Spleen (tissue), 11 donors: ENCODE measurements around the gene NUTF2. TPM values are rescaled to one million over a fixed set of nuclear protein-coding genes. Genes with fewer than 3 reads are reported as not detected.

Experiments
- DNase-seq: peaks from one replicate; pipeline ENCODE4 v3.0.0-alpha.2; 2020
- H3K27ac ChIP-seq, 8 donors: fragments of 200-600 bp; sonication (generic) in 7 of 8; 1 replicate in 4 of 8; 2 replicates in 4 of 8; pipeline versions ENCODE4 v1.5.0 to v1.8.0; 2016 to 2021; ENCODE audit warnings: inconsistent platforms in 4 of 8, mild to moderate bottlenecking in 4 of 8, moderate library complexity in 1 of 8
- H3K27me3 ChIP-seq, 7 donors: fragments of 200-600 bp; sonication (generic) in 6 of 7; replicated peaks in 1 of 7; 1 replicate in 4 of 7; 2 replicates in 3 of 7; pipeline versions ENCODE4 v1.5.0 to v1.8.0; 2016 to 2021; ENCODE audit warnings: inconsistent platforms in 3 of 7, mild to moderate bottlenecking in 1 of 7
- H3K36me3 ChIP-seq, 6 donors: fragments of 200-600 bp; sonication (generic) in 5 of 6; 1 replicate in 4 of 6; 2 replicates in 2 of 6; pipeline versions ENCODE4 v1.5.0 to v1.8.0; 2016 to 2021; ENCODE audit warnings: inconsistent platforms in 2 of 6
- H3K4me1 ChIP-seq, 6 donors: fragments of 200-600 bp; sonication (generic) in 5 of 6; 1 replicate in 3 of 6; 2 replicates in 3 of 6; pipeline versions ENCODE4 v1.5.0 to v1.8.0; 2016 to 2021; ENCODE audit warnings: inconsistent platforms in 3 of 6
- H3K4me3 ChIP-seq, 8 donors: fragments of 200-600 bp; sonication (generic) in 7 of 8; 1 replicate in 4 of 8; 2 replicates in 4 of 8; pipeline versions ENCODE4 v1.5.0 to v1.8.0; 2016 to 2021; ENCODE audit warnings: inconsistent platforms in 4 of 8, mild to moderate bottlenecking in 4 of 8, moderate library complexity in 2 of 8
- H3K9me3 ChIP-seq, 8 donors: fragments of 200-600 bp; sonication (generic) in 7 of 8; 1 replicate in 4 of 8; 2 replicates in 4 of 8; pipeline versions ENCODE4 v1.5.0 to v1.8.0; 2016 to 2021; ENCODE audit warnings: inconsistent platforms in 4 of 8
- POLR2A ChIP-seq, 3 donors: fragments of 450-650 bp; IDR thresholded peaks; one replicate each; pipeline ENCODE4 v1.5.1; 2017; ENCODE audit warnings: antibody characterized with exemption in 3 of 3, mild to moderate bottlenecking in 1 of 3
- POLR2AphosphoS5 ChIP-seq, 3 donors: sonication (generic); formaldehyde crosslinking; IDR thresholded peaks; one replicate each; pipeline ENCODE4 v1.5.1; 2017; ENCODE audit warnings: antibody characterized with exemption in 3 of 3
- WGBS, 5 donors: extraction: QIAGEN DNeasy Blood & Tissue Kit in 3 of 5; methylation state at CpG; one replicate each; pipeline versions ENCODE4 v1.1.5 to v1.1.7; 2013 to 2018; 5-methylcytosine and 5-hydroxymethylcytosine counted together
- intact Hi-C: fragments of 100-400 bp; cut with DNase I; formaldehyde crosslinking; loops from one replicate; pipeline ENCODE4 v1.15.0; 2023; ENCODE audit warnings: low total_unique reads
- polyA plus RNA-seq, 3 donors: library from polyadenylated mRNA; stranded (reverse); fragments of 200-250 nt; gene quantifications; one replicate each; pipeline ENCODE4 v1.2.1, GENCODE V29; 2013
- small RNA-seq, 4 donors: library from RNA; depleted of rRNA; stranded (forward); fragments of <200 nt; gene quantifications; one replicate each; pipeline ENCODE3, GENCODE V24; 2016
- total RNA-seq, 7 donors: library from RNA; depleted of rRNA in 3 of 7; stranded (reverse); fragments of >200 nt in 3 of 7; fragmentation: NEBNext Ultra II Directional in 4 of 7; extraction: Animal tissue kit (Norgen Biotek cat#: 25700) in 4 of 7; gene quantifications; one replicate each; pipeline versions ENCODE4 v1.1.0 to v1.2.1, GENCODE V29; 2016 to 2021
- TF ChIP-seq, protein P1 (sequence below), 11 experiments: fragments of 200-600 bp in 7 of 11; fragments of 450-650 bp in 4 of 11; sonication (generic) in 4 of 11; IDR thresholded peaks in 8 of 11; conservative IDR thresholded peaks in 3 of 11; 1 replicate in 7 of 11; 2 replicates in 4 of 11; pipeline versions ENCODE4 v1.4.0 to v1.8.0; 2016 to 2021; ENCODE audit warnings: antibody characterized with exemption in 11 of 11, inconsistent platforms in 4 of 11, mild to moderate bottlenecking in 1 of 11
- donor health status: healthy with polysubstance abuse.
- donor health status: DM: no; HTN: no; CAD: no; lungs with moderate emphysema.
- donor health status: DM: no; HTN: no; CAD: no.
- donor health status: Bipolar disorder and iron deficiency.
- donor health status: healthy.
- donor health status: DM: no; HTN: no; CAD: no.
- donor health status: DM: yes; HTN: yes; CAD: no.

The NUTF2 gene
- total and polyA plus RNA-seq, 10 donors, result 38.8 to 116 (median 52.6) TPM

DNA sequence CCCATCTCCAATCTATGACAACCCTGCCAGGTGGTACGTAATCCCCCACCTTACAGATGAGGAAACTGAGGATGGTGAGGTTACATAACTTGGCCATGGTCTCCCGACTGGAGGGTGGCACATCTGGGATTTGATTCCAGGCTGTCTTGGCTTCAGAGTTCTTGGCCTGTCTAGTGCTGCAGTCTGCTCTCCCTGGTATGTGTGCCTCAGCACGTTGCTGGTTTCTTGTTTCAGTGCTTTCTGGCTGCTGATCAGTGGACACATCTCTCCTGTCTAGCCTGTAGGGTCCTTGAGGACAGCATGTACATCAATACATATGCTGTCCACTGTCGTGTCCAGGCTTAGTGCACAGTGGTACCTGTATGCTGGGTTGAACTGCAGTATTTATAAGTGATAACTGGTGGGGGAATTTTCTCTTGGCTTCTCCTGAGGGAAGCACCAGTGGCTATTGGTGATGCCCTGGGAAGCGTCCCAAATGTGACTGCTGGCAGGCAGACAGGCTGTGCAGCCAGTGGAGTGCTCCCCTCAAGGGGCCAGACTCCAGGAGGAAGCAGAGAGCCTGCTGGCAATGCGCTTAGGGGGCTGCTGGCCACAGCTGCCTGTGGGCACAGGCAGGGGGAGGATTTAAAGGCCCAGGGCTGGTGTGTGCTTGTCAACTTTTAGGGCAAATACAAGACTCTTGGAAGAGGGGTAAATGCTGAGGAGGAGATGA is 70.6 kb downstream of the NUTF2 start:
- intact Hi-C loops, result no loop called here
- TF ChIP-seq POLR2A (IDR thresholded peaks at IDR 0.05), result no peak
- TF ChIP-seq, protein P1, sequence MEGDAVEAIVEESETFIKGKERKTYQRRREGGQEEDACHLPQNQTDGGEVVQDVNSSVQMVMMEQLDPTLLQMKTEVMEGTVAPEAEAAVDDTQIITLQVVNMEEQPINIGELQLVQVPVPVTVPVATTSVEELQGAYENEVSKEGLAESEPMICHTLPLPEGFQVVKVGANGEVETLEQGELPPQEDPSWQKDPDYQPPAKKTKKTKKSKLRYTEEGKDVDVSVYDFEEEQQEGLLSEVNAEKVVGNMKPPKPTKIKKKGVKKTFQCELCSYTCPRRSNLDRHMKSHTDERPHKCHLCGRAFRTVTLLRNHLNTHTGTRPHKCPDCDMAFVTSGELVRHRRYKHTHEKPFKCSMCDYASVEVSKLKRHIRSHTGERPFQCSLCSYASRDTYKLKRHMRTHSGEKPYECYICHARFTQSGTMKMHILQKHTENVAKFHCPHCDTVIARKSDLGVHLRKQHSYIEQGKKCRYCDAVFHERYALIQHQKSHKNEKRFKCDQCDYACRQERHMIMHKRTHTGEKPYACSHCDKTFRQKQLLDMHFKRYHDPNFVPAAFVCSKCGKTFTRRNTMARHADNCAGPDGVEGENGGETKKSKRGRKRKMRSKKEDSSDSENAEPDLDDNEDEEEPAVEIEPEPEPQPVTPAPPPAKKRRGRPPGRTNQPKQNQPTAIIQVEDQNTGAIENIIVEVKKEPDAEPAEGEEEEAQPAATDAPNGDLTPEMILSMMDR (IDR thresholded peaks at IDR 0.05 in 8 of 11, conservative IDR thresholded peaks at IDR 0.05 in 3 of 11), result no peak
- TF ChIP-seq POLR2AphosphoS5 (IDR thresholded peaks at IDR 0.05), result no peak
- Histone ChIP-seq H3K4me3 (no peak overlapping the region), H3K9me3 (no peaks in the 10 kb centered on the region), H3K27me3 (no peaks in the 10 kb centered on the region), H3K36me3 (peaks cover 0 to 98% (median 11%) of the 10 kb centered on the region in 6 donors), H3K27ac (no peak overlapping the region), H3K4me1 (peaks cover 0 to 27% (median 8%) of the 10 kb centered on the region in 6 donors)
- DNase-seq, result no peak
- 79 to 91% (median 81%) methylated on average over 5 to 6 of the region's 6 CpGs for WGBS, 5 donors

DNA sequence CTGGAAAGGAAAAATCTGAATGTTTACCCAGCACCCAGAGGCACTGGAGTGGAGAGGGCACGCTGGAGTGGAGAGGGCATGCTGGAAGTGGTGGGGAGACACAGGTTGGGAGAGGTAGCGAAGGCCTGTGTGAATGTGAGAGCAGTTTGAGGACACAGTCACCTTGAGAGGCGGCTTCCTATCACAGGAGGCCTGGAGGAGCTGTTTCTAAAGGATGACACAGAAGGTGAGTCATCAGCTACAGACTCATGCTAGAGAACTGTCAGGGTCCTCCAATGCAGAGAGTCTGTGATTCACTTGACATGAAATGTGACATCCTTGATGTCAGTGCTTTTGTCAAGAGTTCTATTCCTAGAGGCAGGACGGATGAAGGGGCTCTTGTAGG is 71.1 kb downstream of the NUTF2 start:
- intact Hi-C loops, result no loop called here
- Histone ChIP-seq H3K4me1 (peaks cover 0 to 27% (median 8%) of the 10 kb centered on the region in 6 donors), H3K4me3 (no peak overlapping the region), H3K27me3 (no peaks in the 10 kb centered on the region), H3K27ac (no peak overlapping the region), H3K36me3 (peaks cover 0 to 98% (median 11%) of the 10 kb centered on the region in 6 donors), H3K9me3 (no peaks in the 10 kb centered on the region)
- DNase-seq, result no peak
- 82 to 93% (median 90%) methylated on average over 4 of the region's 4 CpGs for WGBS, 5 donors
- TF ChIP-seq POLR2AphosphoS5 (IDR thresholded peaks at IDR 0.05) (no peak), POLR2A (IDR thresholded peaks at IDR 0.05) (no peak)
- TF ChIP-seq, protein P1 (IDR thresholded peaks at IDR 0.05 in 8 of 11, conservative IDR thresholded peaks at IDR 0.05 in 3 of 11), result no peak

GRCh38 chr16:67919622-67920221 is 73.0 kb downstream of the NUTF2 start:
- no peak for DNase-seq
- Histone ChIP-seq H3K9me3 (no peaks in the 10 kb centered on the region), H3K36me3 (peaks cover 0 to 98% (median 12%) of the 10 kb centered on the region in 6 donors), H3K4me3 (no peak overlapping the region), H3K27ac (no peak overlapping the region), H3K27me3 (no peaks in the 10 kb centered on the region), H3K4me1 (peaks cover 0 to 34% (median 11%) of the 10 kb centered on the region in 6 donors)
- TF ChIP-seq, protein P1 (IDR thresholded peaks at IDR 0.05 in 8 of 11, conservative IDR thresholded peaks at IDR 0.05 in 3 of 11), result no peak
- no peak for TF ChIP-seq POLR2AphosphoS5 (IDR thresholded peaks at IDR 0.05)
- TF ChIP-seq POLR2A (IDR thresholded peaks at IDR 0.05), result no peak
- intact Hi-C loops, result loop anchor here (10.0 kb wide), 1 partner anchor 245 kb away; no protein-coding TSS in a partner anchor
- 81 to 95% (median 88%) methylated on average over 6 of the region's 6 CpGs for WGBS, 5 donors

Small RNA genes lying within 50 kb of the gene (small RNA-seq; reads per million reads assigned to genes)
- gene AC040162.2 (0 reads per million in 4 donors), gene NRN1L (0 reads per million in 4 donors)

Other genes with a start within 250 kb of the NUTF2 start
- 10 to 100 TPM; 30.0 to 66.7 (median 50.6) TPM for gene CARMIL2, start 201.8 kb upstream of the NUTF2 start, total RNA-seq
- gene CARMIL2, start 201.8 kb upstream of the NUTF2 start, polyA plus RNA-seq, result 10 to 100 TPM; 48.1 to 92.3 (median 80.1) TPM
- 10 to 100 TPM; 18.1 to 31.7 (median 24.4) TPM for gene ACD, start 186.7 kb upstream of the NUTF2 start, total RNA-seq
- 10 to 100 TPM; 16.9 to 25.2 (median 18.1) TPM for gene ACD, start 186.7 kb upstream of the NUTF2 start, polyA plus RNA-seq
- gene PARD6A, start 186.0 kb upstream of the NUTF2 start, total RNA-seq, result 10 to 100 TPM in 1 of 7 donors, 1 to 10 TPM in 6; 3.3 to 13.8 (median 5.5) TPM
- gene PARD6A, start 186.0 kb upstream of the NUTF2 start, polyA plus RNA-seq, result 10 to 100 TPM in 1 of 3 donors, 1 to 10 TPM in 2; 5.4 to 10.2 (median 8.2) TPM
- gene ENKD1, start 180.2 kb upstream of the NUTF2 start, total RNA-seq, result 10 to 100 TPM in 5 of 7 donors, 1 to 10 TPM in 2; 9.2 to 18.4 (median 11.4) TPM
- gene ENKD1, start 180.2 kb upstream of the NUTF2 start, polyA plus RNA-seq, result 10 to 100 TPM; 13.0 to 21.6 (median 18.7) TPM
- 10 to 100 TPM in 2 of 7 donors, 1 to 10 TPM in 5; 5.2 to 17.3 (median 7.9) TPM for gene C16orf86, start 180.1 kb upstream of the NUTF2 start, total RNA-seq
- gene C16orf86, start 180.1 kb upstream of the NUTF2 start, polyA plus RNA-seq, result 10 to 100 TPM in 2 of 3 donors, 1 to 10 TPM in 1; 8.9 to 11.1 (median 11.0) TPM
- gene GFOD2, start 127.6 kb upstream of the NUTF2 start, total RNA-seq, result 10 to 100 TPM; 34.6 to 45.6 (median 41.1) TPM
- gene GFOD2, start 127.6 kb upstream of the NUTF2 start, polyA plus RNA-seq, result 10 to 100 TPM; 10.4 to 21.4 (median 11.6) TPM
- gene RANBP10, start 40.4 kb upstream of the NUTF2 start, total RNA-seq, result 10 to 100 TPM; 19.7 to 38.6 (median 25.9) TPM
- 10 to 100 TPM in 1 of 3 donors, 1 to 10 TPM in 2; 6.6 to 10.7 (median 8.1) TPM for gene RANBP10, start 40.4 kb upstream of the NUTF2 start, polyA plus RNA-seq
- 1 to 10 TPM in 1 of 7 donors, under 1 TPM in 6; 0.44 to 2.7 (median 0.80) TPM for gene TSNAXIP1, start 40.0 kb upstream of the NUTF2 start, total RNA-seq
- 1 to 10 TPM; 1.0 to 2.3 (median 1.9) TPM for gene TSNAXIP1, start 40.0 kb upstream of the NUTF2 start, polyA plus RNA-seq
- 10 to 100 TPM; 23.5 to 80.7 (median 35.7) TPM for gene THAP11, start 4.6 kb upstream of the NUTF2 start, total RNA-seq
- gene THAP11, start 4.6 kb upstream of the NUTF2 start, polyA plus RNA-seq, result 10 to 100 TPM; 19.9 to 31.7 (median 24.3) TPM
- 10 to 100 TPM; 43.2 to 82.9 (median 50.8) TPM for gene CENPT, start 760 bp downstream of the NUTF2 start, total RNA-seq
- 100 to 1,000 TPM in 1 of 3 donors, 10 to 100 TPM in 2; 47.2 to 101 (median 91.3) TPM for gene CENPT, start 760 bp downstream of the NUTF2 start, polyA plus RNA-seq
- 10 to 100 TPM; 51.7 to 71.3 (median 63.2) TPM for gene EDC4, start 26.1 kb downstream of the NUTF2 start, total RNA-seq
- 10 to 100 TPM; 27.6 to 45.0 (median 39.6) TPM for gene EDC4, start 26.1 kb downstream of the NUTF2 start, polyA plus RNA-seq
- 1 to 10 TPM in 3 of 7 donors, under 1 TPM in 2, not detected in 2; 0.60 to 6.2 (median 1.2) TPM for gene NRN1L, start 38.0 kb downstream of the NUTF2 start, total RNA-seq
- gene NRN1L, start 38.0 kb downstream of the NUTF2 start, polyA plus RNA-seq, result 1 to 10 TPM; 2.5 to 4.4 (median 3.4) TPM
- gene PSKH1, start 46.3 kb downstream of the NUTF2 start, total RNA-seq, result 10 to 100 TPM; 13.0 to 31.3 (median 26.0) TPM
- 10 to 100 TPM in 1 of 3 donors, 1 to 10 TPM in 2; 5.0 to 16.2 (median 6.8) TPM for gene PSKH1, start 46.3 kb downstream of the NUTF2 start, polyA plus RNA-seq
- 1 to 10 TPM; 2.0 to 8.5 (median 4.6) TPM for gene CTRL, start 84.9 kb downstream of the NUTF2 start, total RNA-seq
- 10 to 100 TPM in 1 of 3 donors, 1 to 10 TPM in 2; 2.7 to 10.3 (median 4.8) TPM for gene CTRL, start 84.9 kb downstream of the NUTF2 start, polyA plus RNA-seq
- gene PSMB10, start 89.9 kb downstream of the NUTF2 start, total RNA-seq, result 100 to 1,000 TPM in 6 of 7 donors, 10 to 100 TPM in 1; 80.3 to 152 (median 128) TPM
- 100 to 1,000 TPM; 207 to 236 (median 236) TPM for gene PSMB10, start 89.9 kb downstream of the NUTF2 start, polyA plus RNA-seq
- 10 to 100 TPM in 5 of 7 donors, 1 to 10 TPM in 2; 5.2 to 28.5 (median 13.7) TPM for gene LCAT, start 97.2 kb downstream of the NUTF2 start, total RNA-seq
- gene LCAT, start 97.2 kb downstream of the NUTF2 start, polyA plus RNA-seq, result 10 to 100 TPM in 2 of 3 donors, 1 to 10 TPM in 1; 8.5 to 51.6 (median 40.2) TPM
- gene SLC12A4, start 121.7 kb downstream of the NUTF2 start, total RNA-seq, result 10 to 100 TPM; 23.1 to 68.5 (median 38.6) TPM
- 10 to 100 TPM in 1 of 3 donors, 1 to 10 TPM in 2; 4.6 to 27.4 (median 8.9) TPM for gene SLC12A4, start 121.7 kb downstream of the NUTF2 start, polyA plus RNA-seq
- 1 to 10 TPM in 4 of 7 donors, under 1 TPM in 3; 0.57 to 2.2 (median 1.4) TPM for gene DPEP3, start 133.6 kb downstream of the NUTF2 start, total RNA-seq
- under 1 TPM; 0.26 to 0.49 (median 0.43) TPM for gene DPEP3, start 133.6 kb downstream of the NUTF2 start, polyA plus RNA-seq
- gene DPEP2, start 152.6 kb downstream of the NUTF2 start, total RNA-seq, result 10 to 100 TPM; 18.6 to 79.6 (median 30.4) TPM
- gene DPEP2, start 152.6 kb downstream of the NUTF2 start, polyA plus RNA-seq, result 10 to 100 TPM; 21.7 to 31.0 (median 24.7) TPM
- not detected for gene DPEP2NB, start 169.0 kb downstream of the NUTF2 start, total RNA-seq
- gene DPEP2NB, start 169.0 kb downstream of the NUTF2 start, polyA plus RNA-seq, result not detected
- gene DDX28, start 176.3 kb downstream of the NUTF2 start, total RNA-seq, result 10 to 100 TPM in 5 of 7 donors, 1 to 10 TPM in 2; 8.6 to 12.7 (median 10.3) TPM
- 10 to 100 TPM; 15.8 to 19.0 (median 17.6) TPM for gene DDX28, start 176.3 kb downstream of the NUTF2 start, polyA plus RNA-seq
- 10 to 100 TPM; 22.3 to 31.7 (median 27.6) TPM for gene DUS2, start 176.4 kb downstream of the NUTF2 start, total RNA-seq
- 10 to 100 TPM; 17.4 to 28.8 (median 25.2) TPM for gene DUS2, start 176.4 kb downstream of the NUTF2 start, polyA plus RNA-seq
- gene NFATC3, start 238.4 kb downstream of the NUTF2 start, total RNA-seq, result 10 to 100 TPM; 64.4 to 89.7 (median 68.5) TPM
- gene NFATC3, start 238.4 kb downstream of the NUTF2 start, polyA plus RNA-seq, result 10 to 100 TPM; 12.4 to 13.1 (median 12.7) TPM